ENCODE data around the gene SYPL1.
"Not testable (repeated sequence)": the region's sequence is repeated elsewhere in the genome, so short reads cannot be mapped to it uniquely, and the experiment has no call there.

Gene SYPL1

GRCh38 chr7:106112118-106112971, at the start of gene SYPL1:
Gene SYPL1 (minus strand): TSS chr7:106112312. CDS start chr7:106112208, 104 bp downstream.
- DNase-seq, result peak; percentile 99

- no peak for DNase-seq
Observed at GRCh38 chr7:106155027-106155426, 42.9 kb upstream of the SYPL1 start.

GRCh38 chr7:106153891-106154449, 41.9 kb upstream of the SYPL1 start:
- peak; percentile 90 for DNase-seq

GRCh38 chr7:106152313-106152665, 40.2 kb upstream of the SYPL1 start:
- peak; percentile 33 for DNase-seq

- DNase-seq, result no peak
Observed at GRCh38 chr7:106151459-106152312, 39.6 kb upstream of the SYPL1 start.

GRCh38 chr7:106143711-106144337, 31.7 kb upstream of the SYPL1 start:
- DNase-seq, result peak; percentile 54

- DNase-seq, result no peak
Observed at GRCh38 chr7:106142136-106142535, 30.0 kb upstream of the SYPL1 start.

GRCh38 chr7:106140406-106141173, 28.5 kb upstream of the SYPL1 start:
- peak; percentile 36 for DNase-seq

- DNase-seq, result peak; percentile 94
Observed at GRCh38 chr7:106139265-106140251, 27.4 kb upstream of the SYPL1 start.

- peak; percentile 96 for DNase-seq
Observed at GRCh38 chr7:106138776-106139175, 26.7 kb upstream of the SYPL1 start.

GRCh38 chr7:106138181-106138580, 26.1 kb upstream of the SYPL1 start:
- not testable (repeated sequence) for DNase-seq

GRCh38 chr7:106134241-106134640, 22.1 kb upstream of the SYPL1 start:
- peak; percentile 78 for DNase-seq

- no peak for DNase-seq
Observed at GRCh38 chr7:106129291-106129690, 17.2 kb upstream of the SYPL1 start.

- no peak for DNase-seq
Observed at GRCh38 chr7:106128836-106129235, 16.7 kb upstream of the SYPL1 start.

- no peak for DNase-seq
Observed at GRCh38 chr7:106127984-106128780, 16.1 kb upstream of the SYPL1 start.

- peak; percentile 82 for DNase-seq
Observed at GRCh38 chr7:106126170-106126938, 14.2 kb upstream of the SYPL1 start.

GRCh38 chr7:106125417-106125816, 13.3 kb upstream of the SYPL1 start:
- DNase-seq, result no peak

GRCh38 chr7:106124186-106124585, 12.1 kb upstream of the SYPL1 start:
- DNase-seq, result no peak

GRCh38 chr7:106122713-106123112, 10.6 kb upstream of the SYPL1 start:
- no peak for DNase-seq
